Heart right ventricle (tissue), 16 donors: Measurements from ENCODE around the gene DCTN2. TPM values are rescaled to one million over a fixed set of nuclear protein-coding genes. Genes with fewer than 3 reads are reported as not detected.

ENCODE experiments used
- ATAC-seq, 8 donors: fragments of 200-7000 bp; cut with Tn5 transposase; one replicate each; pipeline ENCODE4 v1.9.1; 2020; ENCODE audit warnings: mild to moderate bottlenecking in 8 of 8, moderate library complexity in 8 of 8, moderate number of reproducible peaks in 1 of 8
- DNase-seq, 2 donors: peaks; one replicate each; pipeline ENCODE4 v3.0.0-alpha.2; 2020
- H3K27ac ChIP-seq, 10 donors: fragments of 200-600 bp; sonication (generic) in 2 of 10; one replicate each; pipeline versions ENCODE4 v1.5.0 to v1.8.0; 2020 to 2022; ENCODE audit warnings: mild to moderate bottlenecking in 3 of 10
- H3K27me3 ChIP-seq, 7 donors: fragments of 200-600 bp; one replicate each; pipeline ENCODE4 v1.8.0; 2021 to 2022; ENCODE audit warnings: mild to moderate bottlenecking in 2 of 7
- H3K36me3 ChIP-seq, 9 donors: fragments of 200-600 bp; sonication (generic) in 1 of 9; one replicate each; pipeline versions ENCODE4 v1.5.0 to v1.8.0; 2020 to 2022; ENCODE audit warnings: mild to moderate bottlenecking in 2 of 9
- H3K4me1 ChIP-seq, 9 donors: fragments of 200-600 bp; sonication (generic) in 1 of 9; one replicate each; pipeline versions ENCODE4 v1.5.0 to v1.8.0; 2020 to 2022; ENCODE audit warnings: mild to moderate bottlenecking in 4 of 9
- H3K4me3 ChIP-seq, 10 donors: fragments of 200-600 bp; sonication (generic) in 2 of 10; one replicate each; pipeline versions ENCODE4 v1.5.0 to v1.8.0; 2020 to 2022; ENCODE audit warnings: mild to moderate bottlenecking in 7 of 10, moderate library complexity in 2 of 10
- H3K9me3 ChIP-seq, 11 donors: fragments of 200-600 bp in 10 of 11; sonication (generic) in 2 of 11; one replicate each; pipeline versions ENCODE4 v1.5.0 to v1.8.0; 2013 to 2022; ENCODE audit warnings: mild to moderate bottlenecking in 2 of 11, control low read depth in 1 of 11, moderate library complexity in 1 of 11
- WGBS, 2 donors: extraction: QIAGEN DNeasy Blood & Tissue Kit; methylation state at CpG; one replicate each; pipeline ENCODE4 v1.1.7; 2013; ENCODE audit warnings: inconsistent platforms in 1 of 2; 5-methylcytosine and 5-hydroxymethylcytosine counted together
- intact Hi-C, 10 donors: fragments of 100-400 bp; cut with DNase I; formaldehyde crosslinking; loops; one replicate each; pipeline versions ENCODE4 v1.11.1 to v1.14.2; 2022
- polyA plus RNA-seq, 2 donors: library from polyadenylated mRNA; stranded (reverse); fragments of 200-250 nt; gene quantifications; one replicate each; pipeline ENCODE4 v1.2.3, GENCODE V29; 2013
- total RNA-seq, 10 donors: library from RNA; stranded (reverse); fragmentation: NEBNext Ultra II Directional in 3 of 10; extraction: Animal tissue kit (Norgen Biotek cat#: 25700) in 3 of 10; gene quantifications; one replicate each; pipeline versions ENCODE4 v1.2.1 to v1.2.4, GENCODE V29; 2021 to 2023
- TF ChIP-seq, protein P1 (sequence below), 9 donors: fragments of 200-600 bp; sonication (generic) in 2 of 9; IDR thresholded peaks; one replicate each; pipeline versions ENCODE4 v1.5.0 to v1.8.0; 2021 to 2022; ENCODE audit warnings: antibody characterized with exemption in 9 of 9, mild to moderate bottlenecking in 5 of 9, moderate library complexity in 1 of 9
- donor health status: Arrhythmogenic right ventricular cardiomyopathy.
- donor health status: ischemic (EF 13 %, LVEDD 7.1; RV severe dilation, severe dysfunction).
- donor health status: healthy with polysubstance abuse.
- donor health status: DM: no; HTN: yes; CAD: no.
- donor health status: DM: no; HTN: no; CAD: no.
- donor health status: ischemic (EF 25% LVEDD 6.9; RV normal size, moderate dysfunction).
- donor health status: ischemic (EF 25% LVEDD 5.7; RV mildly dilated, moderate dysfunction).
- donor health status: healthy.
- donor health status: DM: yes; HTN: yes; CAD: no.
- donor health status: Ischemic cardiomyopathy.
- donor health status: ischemic (EF 35%, LVEDD 5.7; RV mildly dilated, moderate dysfunction).
- donor health status: nonischemic (EF 11% LVEDD 7.7; RV severe dilation, severe dysfunction).
- donor health status: DM: yes; HTN: yes; CAD: no.
- donor health status: PGD.
- donor health status: ischemic (EF 29% LVEDD 5.4; RV normal size, mild dysfunction).
- donor health status: nonischemic (EF 23%, LVEDD 6.1; RV moderate dilation, normal function).

The DCTN2 gene
- total and polyA plus RNA-seq, 12 donors: 45.9 to 174 (median 101) TPM

DNA sequence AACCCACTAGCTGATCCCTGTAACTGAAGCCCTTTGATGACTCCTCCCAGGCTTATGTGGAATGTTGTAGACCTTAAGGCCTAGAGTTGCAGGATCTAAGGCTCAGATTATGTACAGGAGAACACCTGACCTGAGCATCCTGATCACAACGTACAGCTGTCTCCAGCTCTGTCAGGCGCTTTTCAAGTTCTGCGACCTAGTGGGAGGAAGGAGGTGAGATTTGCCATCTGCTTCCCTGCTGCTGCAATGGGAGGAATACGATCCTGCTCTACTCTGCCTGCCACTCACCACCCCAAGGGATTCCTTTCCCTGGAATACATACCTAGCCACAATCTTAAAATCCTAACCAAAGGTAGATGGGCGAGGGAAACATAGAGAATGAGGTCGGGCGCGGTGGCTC lies 13.9 kb downstream of the DCTN2 start:
- ATAC-seq: no peak
- intact Hi-C loops: no loop called here
- no peak for DNase-seq
- Histone ChIP-seq H3K4me1 (peaks cover 0 to 5% (median 0%) of the 10 kb centered on the region in 9 donors), H3K9me3 (no peaks in the 10 kb centered on the region), H3K36me3 (peaks cover 0 to 100% (median 73%) of the 10 kb centered on the region in 9 donors), H3K27ac (no peak overlapping the region), H3K4me3 (no peak overlapping the region), H3K27me3 (no peaks in the 10 kb centered on the region)
- WGBS, 2 donors: 94 to 96% methylated on average over 8 of the region's 8 CpGs
- TF ChIP-seq, protein P1, sequence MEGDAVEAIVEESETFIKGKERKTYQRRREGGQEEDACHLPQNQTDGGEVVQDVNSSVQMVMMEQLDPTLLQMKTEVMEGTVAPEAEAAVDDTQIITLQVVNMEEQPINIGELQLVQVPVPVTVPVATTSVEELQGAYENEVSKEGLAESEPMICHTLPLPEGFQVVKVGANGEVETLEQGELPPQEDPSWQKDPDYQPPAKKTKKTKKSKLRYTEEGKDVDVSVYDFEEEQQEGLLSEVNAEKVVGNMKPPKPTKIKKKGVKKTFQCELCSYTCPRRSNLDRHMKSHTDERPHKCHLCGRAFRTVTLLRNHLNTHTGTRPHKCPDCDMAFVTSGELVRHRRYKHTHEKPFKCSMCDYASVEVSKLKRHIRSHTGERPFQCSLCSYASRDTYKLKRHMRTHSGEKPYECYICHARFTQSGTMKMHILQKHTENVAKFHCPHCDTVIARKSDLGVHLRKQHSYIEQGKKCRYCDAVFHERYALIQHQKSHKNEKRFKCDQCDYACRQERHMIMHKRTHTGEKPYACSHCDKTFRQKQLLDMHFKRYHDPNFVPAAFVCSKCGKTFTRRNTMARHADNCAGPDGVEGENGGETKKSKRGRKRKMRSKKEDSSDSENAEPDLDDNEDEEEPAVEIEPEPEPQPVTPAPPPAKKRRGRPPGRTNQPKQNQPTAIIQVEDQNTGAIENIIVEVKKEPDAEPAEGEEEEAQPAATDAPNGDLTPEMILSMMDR (IDR thresholded peaks at IDR 0.05): no peak

DNA sequence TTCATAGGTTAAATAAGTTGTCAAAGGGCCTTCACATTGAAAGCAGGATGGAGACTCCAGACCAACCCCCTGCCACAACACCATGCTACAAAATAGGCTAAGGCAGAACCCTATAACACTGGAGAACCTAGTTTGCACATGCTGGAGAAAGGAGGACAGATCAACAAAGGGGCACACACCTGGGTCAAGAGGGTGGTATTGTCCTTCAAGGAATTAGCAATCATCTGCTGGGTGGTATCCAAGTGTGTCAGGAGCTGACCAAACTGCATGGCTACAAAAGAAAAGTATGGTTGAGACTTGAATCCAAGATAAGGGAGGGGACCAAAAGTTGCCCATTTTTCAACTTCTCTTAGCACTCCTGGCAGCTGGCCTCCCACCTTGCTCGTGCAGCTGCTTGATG lies 15.2 kb downstream of the DCTN2 start:
- no peaks in the 10 kb centered on the region for H3K9me3 ChIP-seq
- WGBS, 2 donors: 87 to 90% methylated on average over 1 of the region's 1 CpG
- H3K27me3 ChIP-seq: no peaks in the 10 kb centered on the region
- no peak for DNase-seq
- intact Hi-C loops: no loop called here
- H3K4me1 ChIP-seq: peaks cover 0 to 5% (median 0%) of the 10 kb centered on the region in 9 donors
- TF ChIP-seq, protein P1 (IDR thresholded peaks at IDR 0.05): no peak
- no peak overlapping the region for H3K27ac ChIP-seq
- H3K36me3 ChIP-seq: peaks cover 0 to 100% (median 83%) of the 10 kb centered on the region in 9 donors
- H3K4me3 ChIP-seq: no peak overlapping the region
- no peak for ATAC-seq

- Histone ChIP-seq H3K4me1 (peaks cover 0 to 8% (median 0%) of the 10 kb centered on the region in 9 donors), H3K27ac (no peak overlapping the region), H3K36me3 (peaks cover 0 to 100% (median 89%) of the 10 kb centered on the region in 9 donors), H3K4me3 (no peak overlapping the region), H3K27me3 (no peaks in the 10 kb centered on the region), H3K9me3 (no peaks in the 10 kb centered on the region)
- 66 to 77% methylated on average over 5 of the region's 5 CpGs for WGBS, 2 donors
- TF ChIP-seq, protein P1 (IDR thresholded peaks at IDR 0.05): no peak
- ATAC-seq: no peak
- no peak for DNase-seq
- intact Hi-C loops: no loop called here
Observed at GRCh38 chr12:57530396-57531142, 16.4 kb downstream of the DCTN2 start.

GRCh38 chr12:57529831-57530230 lies 17.2 kb downstream of the DCTN2 start:
- 63 to 82% methylated on average over 6 of the region's 6 CpGs for WGBS, 2 donors
- peaks cover 0 to 15% (median 5%) of the 10 kb centered on the region in 9 donors for H3K4me1 ChIP-seq
- no peak for ATAC-seq
- intact Hi-C loops: no loop called here
- H3K9me3 ChIP-seq: no peaks in the 10 kb centered on the region
- DNase-seq: no peak
- H3K36me3 ChIP-seq: peaks cover 0 to 100% (median 82%) of the 10 kb centered on the region in 9 donors
- H3K4me3 ChIP-seq: no peak overlapping the region
- H3K27me3 ChIP-seq: no peaks in the 10 kb centered on the region
- no peak overlapping the region for H3K27ac ChIP-seq
- TF ChIP-seq, protein P1 (IDR thresholded peaks at IDR 0.05): no peak
